Measurements from ENCODE around the gene PELI2. TPM values are rescaled to one million over a fixed set of nuclear protein-coding genes. Genes with fewer than 3 reads are reported as not detected.

PELI2 gene
- total RNA-seq, 2 experiments from 2014 or later = 2.7 to 3.4 TPM

GRCh38 chr14:56276108-56276507, 157.9 kb downstream of the PELI2 start:
- no peaks in the 10 kb centered on the region for H3K9me3 Mint-ChIP-seq
- no peak for DNase-seq
- no peaks in the 10 kb centered on the region for H3K36me3 Mint-ChIP-seq (ENCODE audit: low read depth)
- intact Hi-C loops (cut with micrococcal nuclease) = no loop called here
- ChIA-PET POLR2A (no interaction called here), CTCF (no interaction called here)
- ATAC-seq = no peak
- no peak for TF ChIP-seq CTCF (IDR thresholded peaks at IDR 0.05)
- no peaks in the 10 kb centered on the region for H3K4me1 Mint-ChIP-seq (ENCODE audit: low read depth)
- no peak overlapping the region for H3K27ac Mint-ChIP-seq
- H3K27me3 Mint-ChIP-seq = no peaks in the 10 kb centered on the region
- no peak overlapping the region for H3K4me3 Mint-ChIP-seq

GRCh38 chr14:56278383-56278782, 160.2 kb downstream of the PELI2 start:
- Mint-ChIP-seq H3K27ac (no peak overlapping the region), H3K27me3 (no peaks in the 10 kb centered on the region), H3K36me3 (ENCODE audit: low read depth) (no peaks in the 10 kb centered on the region), H3K4me1 (ENCODE audit: low read depth) (no peaks in the 10 kb centered on the region), H3K4me3 (no peak overlapping the region), H3K9me3 (no peaks in the 10 kb centered on the region)
- ATAC-seq (no peak), DNase-seq (no peak)
- ChIA-PET CTCF (no interaction called here), POLR2A (no interaction called here)
- TF ChIP-seq CTCF (IDR thresholded peaks at IDR 0.05) = no peak
- intact Hi-C loops (cut with micrococcal nuclease) = no loop called here

- Mint-ChIP-seq H3K27me3 (no peaks in the 10 kb centered on the region), H3K9me3 (no peaks in the 10 kb centered on the region), H3K36me3 (ENCODE audit: low read depth) (no peaks in the 10 kb centered on the region), H3K4me3 (no peak overlapping the region), H3K4me1 (ENCODE audit: low read depth) (no peaks in the 10 kb centered on the region), H3K27ac (no peak overlapping the region)
- POLR2A ChIA-PET = no interaction called here
- no peak for DNase-seq
- intact Hi-C loops (cut with micrococcal nuclease) = no loop called here
- CTCF ChIA-PET = no interaction called here
- TF ChIP-seq CTCF (IDR thresholded peaks at IDR 0.05) = no peak
- ATAC-seq = no peak
Observed at GRCh38 chr14:56280843-56281242, 162.6 kb downstream of the PELI2 start.

- Mint-ChIP-seq H3K4me3 (no peak overlapping the region), H3K36me3 (ENCODE audit: low read depth) (no peaks in the 10 kb centered on the region), H3K4me1 (ENCODE audit: low read depth) (no peaks in the 10 kb centered on the region), H3K27me3 (no peaks in the 10 kb centered on the region), H3K27ac (no peak overlapping the region), H3K9me3 (no peaks in the 10 kb centered on the region)
- POLR2A ChIA-PET = no interaction called here
- no peak for TF ChIP-seq CTCF (IDR thresholded peaks at IDR 0.05)
- CTCF ChIA-PET = no interaction called here
- ATAC-seq (no peak), DNase-seq (no peak)
- intact Hi-C loops (cut with micrococcal nuclease) = no loop called here
Observed at GRCh38 chr14:56282179-56282578, 164.0 kb downstream of the PELI2 start.

GRCh38 chr14:56284641-56285040, 166.4 kb downstream of the PELI2 start:
- Mint-ChIP-seq H3K9me3 (no peaks in the 10 kb centered on the region), H3K27me3 (no peaks in the 10 kb centered on the region), H3K27ac (no peak overlapping the region), H3K4me1 (ENCODE audit: low read depth) (no peaks in the 10 kb centered on the region), H3K4me3 (no peak overlapping the region), H3K36me3 (ENCODE audit: low read depth) (no peaks in the 10 kb centered on the region)
- DNase-seq (no peak), ATAC-seq (no peak)
- POLR2A ChIA-PET = no interaction called here
- intact Hi-C loops (cut with micrococcal nuclease) = no loop called here
- TF ChIP-seq CTCF (IDR thresholded peaks at IDR 0.05) = no peak
- CTCF ChIA-PET = no interaction called here
